SK-N-SH treated with all-trans-retinoic acid at 6 μM for 48 hours (cell line): Measurements from ENCODE around the gene INSR.
"Not testable (repeated sequence)": the region's sequence is repeated elsewhere in the genome, so short reads cannot be mapped to it uniquely, and the experiment has no call there.

Source experiments
- ATAC-seq: fragments of 200-7000 bp; cut with Tn5 transposase; 3 replicates; pipeline ENCODE4 v1.9.1; 2020; ENCODE audit warnings: mild to moderate bottlenecking, moderate library complexity
- ARNTL ChIP-seq: fragments of 450-650 bp; formaldehyde crosslinking; IDR thresholded peaks from 2 replicates; pipeline ENCODE4 v1.5.0; 2020; ENCODE audit warnings: low read depth, mild to moderate bottlenecking, moderate library complexity, borderline replicate concordance
- BACH2 ChIP-seq: fragments of 250-450 bp; sonication (Bioruptor Pico); IDR thresholded peaks from 2 replicates; pipeline ENCODE4 v1.9.0; 2021; ENCODE audit warnings: mild to moderate bottlenecking, borderline replicate concordance
- CSDC2 ChIP-seq: fragments of 250-450 bp; sonication (Bioruptor Pico); IDR thresholded peaks from 2 replicates; pipeline ENCODE4 v1.5.0; 2020; ENCODE audit warnings: mild to moderate bottlenecking, moderate library complexity
- ESRRG ChIP-seq: fragments of 250-450 bp; sonication (Bioruptor Pico); IDR thresholded peaks from 2 replicates; pipeline ENCODE4 v1.6.1; 2021; ENCODE audit warnings: mild to moderate bottlenecking
- ISL1 ChIP-seq: fragments of 250-450 bp; sonication (Bioruptor Pico); IDR thresholded peaks from 2 replicates; pipeline ENCODE4 v2.1.2; 2022; ENCODE audit warnings: mild to moderate bottlenecking, moderate library complexity
- OSR1 ChIP-seq: fragments of 250-450 bp; sonication (Bioruptor Pico); IDR thresholded peaks from 2 replicates; pipeline ENCODE4 v1.8.0; 2022; ENCODE audit warnings: moderate library complexity, mild to moderate bottlenecking, inconsistent platforms
- PATZ1 ChIP-seq: fragments of 250-450 bp; sonication (Bioruptor Pico); IDR thresholded peaks from 2 replicates; pipeline ENCODE4 v1.8.0; 2020; ENCODE audit warnings: mild to moderate bottlenecking, moderate library complexity, borderline replicate concordance
- PPARA ChIP-seq: fragments of 250-450 bp; sonication (Bioruptor Pico); IDR thresholded peaks from 2 replicates; pipeline ENCODE4 v1.5.0; 2020; ENCODE audit warnings: mild to moderate bottlenecking, borderline replicate concordance
- RARB ChIP-seq: fragments of 250-450 bp; sonication (Bioruptor Pico); IDR thresholded peaks from 2 replicates; pipeline ENCODE4 v1.8.0; 2021; ENCODE audit warnings: mild to moderate bottlenecking, moderate library complexity
- SNAI2 ChIP-seq: fragments of 250-450 bp; sonication (Bioruptor Pico); IDR thresholded peaks from 2 replicates; pipeline ENCODE4 v1.5.0; 2020; ENCODE audit warnings: mild to moderate bottlenecking, moderate library complexity
- TCF4 ChIP-seq: fragments of 250-450 bp; sonication (Bioruptor Pico); IDR thresholded peaks from 2 replicates; pipeline ENCODE4 v1.8.0; 2021; ENCODE audit warnings: mild to moderate bottlenecking, moderate library complexity, borderline replicate concordance
- TOX ChIP-seq: fragments of 250-450 bp; sonication (Bioruptor Pico); IDR thresholded peaks from 2 replicates; pipeline ENCODE4 v1.8.0; 2021; ENCODE audit warnings: mild to moderate bottlenecking, moderate library complexity, borderline replicate concordance
- ZC3H10 ChIP-seq: fragments of 250-450 bp; sonication (Bioruptor Pico); IDR thresholded peaks from 2 replicates; pipeline ENCODE4 v1.5.1; 2021; ENCODE audit warnings: mild to moderate bottlenecking, moderate library complexity
- ZFP30 ChIP-seq: fragments of 450-650 bp; formaldehyde crosslinking; IDR thresholded peaks from 2 replicates; pipeline ENCODE4 v1.5.0; 2022; ENCODE audit warnings: mild to moderate bottlenecking, moderate library complexity
- ZNF565 ChIP-seq: fragments of 450-650 bp; formaldehyde crosslinking; conservative IDR thresholded peaks from 2 replicates; pipeline ENCODE4 v1.5.0; 2020; ENCODE audit warnings: low read depth, mild to moderate bottlenecking, moderate library complexity
- ZNF70 ChIP-seq: fragments of 450-650 bp; formaldehyde crosslinking; IDR thresholded peaks from 2 replicates; pipeline ENCODE4 v1.5.0; 2020; ENCODE audit warnings: mild to moderate bottlenecking, moderate library complexity
- ZNF8 ChIP-seq: fragments of 450-650 bp; formaldehyde crosslinking; IDR thresholded peaks from 2 replicates; pipeline ENCODE4 v1.5.0; 2020; ENCODE audit warnings: mild to moderate bottlenecking, moderate library complexity
- TF ChIP-seq, protein P1 (sequence below): fragments of 250-450 bp; sonication (Bioruptor Pico); IDR thresholded peaks from 2 replicates; pipeline ENCODE4 v1.5.0; 2020; ENCODE audit warnings: mild to moderate bottlenecking, moderate library complexity
- TF ChIP-seq, protein P2 (sequence below): fragments of 250-450 bp; sonication (Bioruptor Pico); IDR thresholded peaks from 2 replicates; pipeline ENCODE4 v1.5.1; 2020; ENCODE audit warnings: low read depth, mild to moderate bottlenecking, moderate library complexity
- TF ChIP-seq, protein P3 (sequence below): fragments of 250-450 bp; sonication (Bioruptor Pico); IDR thresholded peaks from 2 replicates; pipeline ENCODE4 v1.5.1; 2021; ENCODE audit warnings: mild to moderate bottlenecking, moderate library complexity

INSR gene

GRCh38 chr19:7227735-7228134, 66.5 kb downstream of the INSR start (continued):
- TF ChIP-seq, protein P1, sequence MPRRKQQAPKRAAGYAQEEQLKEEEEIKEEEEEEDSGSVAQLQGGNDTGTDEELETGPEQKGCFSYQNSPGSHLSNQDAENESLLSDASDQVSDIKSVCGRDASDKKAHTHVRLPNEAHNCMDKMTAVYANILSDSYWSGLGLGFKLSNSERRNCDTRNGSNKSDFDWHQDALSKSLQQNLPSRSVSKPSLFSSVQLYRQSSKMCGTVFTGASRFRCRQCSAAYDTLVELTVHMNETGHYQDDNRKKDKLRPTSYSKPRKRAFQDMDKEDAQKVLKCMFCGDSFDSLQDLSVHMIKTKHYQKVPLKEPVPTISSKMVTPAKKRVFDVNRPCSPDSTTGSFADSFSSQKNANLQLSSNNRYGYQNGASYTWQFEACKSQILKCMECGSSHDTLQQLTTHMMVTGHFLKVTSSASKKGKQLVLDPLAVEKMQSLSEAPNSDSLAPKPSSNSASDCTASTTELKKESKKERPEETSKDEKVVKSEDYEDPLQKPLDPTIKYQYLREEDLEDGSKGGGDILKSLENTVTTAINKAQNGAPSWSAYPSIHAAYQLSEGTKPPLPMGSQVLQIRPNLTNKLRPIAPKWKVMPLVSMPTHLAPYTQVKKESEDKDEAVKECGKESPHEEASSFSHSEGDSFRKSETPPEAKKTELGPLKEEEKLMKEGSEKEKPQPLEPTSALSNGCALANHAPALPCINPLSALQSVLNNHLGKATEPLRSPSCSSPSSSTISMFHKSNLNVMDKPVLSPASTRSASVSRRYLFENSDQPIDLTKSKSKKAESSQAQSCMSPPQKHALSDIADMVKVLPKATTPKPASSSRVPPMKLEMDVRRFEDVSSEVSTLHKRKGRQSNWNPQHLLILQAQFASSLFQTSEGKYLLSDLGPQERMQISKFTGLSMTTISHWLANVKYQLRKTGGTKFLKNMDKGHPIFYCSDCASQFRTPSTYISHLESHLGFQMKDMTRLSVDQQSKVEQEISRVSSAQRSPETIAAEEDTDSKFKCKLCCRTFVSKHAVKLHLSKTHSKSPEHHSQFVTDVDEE (CRISPR knock-in tag): no peak
- TF ChIP-seq OSR1 (CRISPR knock-in tag) (no peak), SNAI2 (CRISPR knock-in tag) (no peak), ARNTL (no peak), ZNF565 (CRISPR knock-in tag) (no peak), BACH2 (CRISPR knock-in tag) (no peak), ZNF70 (CRISPR knock-in tag) (no peak), ESRRG (CRISPR knock-in tag) (no peak)

DNA sequence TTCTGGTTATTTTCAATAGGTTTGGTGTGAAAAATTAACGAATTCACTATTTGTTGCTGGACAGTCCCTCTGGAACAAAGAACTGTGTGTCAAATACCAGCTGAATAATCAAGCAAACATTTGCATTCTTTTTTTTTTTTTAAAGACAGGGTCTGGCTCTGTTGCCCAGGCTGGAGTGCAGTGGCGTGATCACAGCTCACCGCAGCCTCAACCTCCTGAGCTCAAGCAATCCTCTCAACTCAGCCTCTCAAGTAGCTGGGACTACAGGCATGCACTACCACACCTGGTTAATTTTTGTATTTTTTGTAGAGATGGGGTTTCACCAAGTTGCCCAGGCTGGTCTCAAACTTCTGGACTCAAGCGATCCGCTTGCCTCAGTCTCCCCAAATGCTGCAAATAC, 67.1 kb downstream of the INSR start:
- ATAC-seq: not testable (repeated sequence)

GRCh38 chr19:7226739-7227138, 67.5 kb downstream of the INSR start:
- no peak for TF ChIP-seq ZC3H10
- no peak for TF ChIP-seq BACH2 (CRISPR knock-in tag)
- TF ChIP-seq, protein P2, sequence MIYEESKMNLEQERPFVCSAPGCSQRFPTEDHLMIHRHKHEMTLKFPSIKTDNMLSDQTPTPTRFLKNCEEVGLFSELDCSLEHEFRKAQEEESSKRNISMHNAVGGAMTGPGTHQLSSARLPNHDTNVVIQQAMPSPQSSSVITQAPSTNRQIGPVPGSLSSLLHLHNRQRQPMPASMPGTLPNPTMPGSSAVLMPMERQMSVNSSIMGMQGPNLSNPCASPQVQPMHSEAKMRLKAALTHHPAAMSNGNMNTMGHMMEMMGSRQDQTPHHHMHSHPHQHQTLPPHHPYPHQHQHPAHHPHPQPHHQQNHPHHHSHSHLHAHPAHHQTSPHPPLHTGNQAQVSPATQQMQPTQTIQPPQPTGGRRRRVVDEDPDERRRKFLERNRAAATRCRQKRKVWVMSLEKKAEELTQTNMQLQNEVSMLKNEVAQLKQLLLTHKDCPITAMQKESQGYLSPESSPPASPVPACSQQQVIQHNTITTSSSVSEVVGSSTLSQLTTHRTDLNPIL: no peak
- no peak for TF ChIP-seq TCF4 (CRISPR knock-in tag)
- TF ChIP-seq PATZ1 (CRISPR knock-in tag): no peak
- no peak for TF ChIP-seq PPARA (CRISPR knock-in tag)
- no peak for TF ChIP-seq ESRRG (CRISPR knock-in tag)
- no peak for TF ChIP-seq ZFP30 (CRISPR knock-in tag)
- TF ChIP-seq, protein P3, sequence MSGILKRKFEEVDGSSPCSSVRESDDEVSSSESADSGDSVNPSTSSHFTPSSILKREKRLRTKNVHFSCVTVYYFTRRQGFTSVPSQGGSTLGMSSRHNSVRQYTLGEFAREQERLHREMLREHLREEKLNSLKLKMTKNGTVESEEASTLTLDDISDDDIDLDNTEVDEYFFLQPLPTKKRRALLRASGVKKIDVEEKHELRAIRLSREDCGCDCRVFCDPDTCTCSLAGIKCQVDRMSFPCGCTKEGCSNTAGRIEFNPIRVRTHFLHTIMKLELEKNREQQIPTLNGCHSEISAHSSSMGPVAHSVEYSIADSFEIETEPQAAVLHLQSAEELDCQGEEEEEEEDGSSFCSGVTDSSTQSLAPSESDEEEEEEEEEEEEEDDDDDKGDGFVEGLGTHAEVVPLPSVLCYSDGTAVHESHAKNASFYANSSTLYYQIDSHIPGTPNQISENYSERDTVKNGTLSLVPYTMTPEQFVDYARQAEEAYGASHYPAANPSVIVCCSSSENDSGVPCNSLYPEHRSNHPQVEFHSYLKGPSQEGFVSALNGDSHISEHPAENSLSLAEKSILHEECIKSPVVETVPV (CRISPR knock-in tag): no peak
- no peak for TF ChIP-seq ZNF565 (CRISPR knock-in tag)
- TF ChIP-seq, protein P1 (CRISPR knock-in tag): no peak
- no peak for TF ChIP-seq CSDC2 (CRISPR knock-in tag)
- no peak for TF ChIP-seq ISL1 (CRISPR knock-in tag)
- TF ChIP-seq OSR1 (CRISPR knock-in tag): no peak
- no peak for TF ChIP-seq ARNTL
- TF ChIP-seq, all 23 proteins: peak for 0
- ATAC-seq: no peak

DNA sequence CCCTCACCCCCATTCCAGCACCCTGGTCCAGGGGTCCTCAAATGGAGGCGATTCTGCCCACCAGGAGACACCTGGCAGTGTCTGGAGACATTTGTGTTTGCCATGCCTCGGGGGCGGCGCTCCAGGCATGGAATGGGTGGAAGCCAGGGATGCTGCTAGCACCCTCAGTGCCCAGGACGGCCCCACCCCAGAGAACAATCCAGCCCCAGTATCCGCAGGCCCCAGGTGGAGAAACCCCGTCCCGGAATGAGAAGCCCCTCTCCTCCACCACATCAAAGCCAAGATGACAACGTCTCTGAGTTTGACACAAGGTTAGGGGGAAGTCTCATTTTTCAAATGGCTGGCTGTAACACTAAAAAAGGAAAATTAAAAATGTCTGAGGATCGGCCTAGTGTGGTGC, 68.5 kb downstream of the INSR start:
- ATAC-seq: no peak
- no peak for TF ChIP-seq ZFP30 (CRISPR knock-in tag)
- no peak for TF ChIP-seq ZC3H10
- no peak for TF ChIP-seq RARB (CRISPR knock-in tag)
- no peak for TF ChIP-seq ISL1 (CRISPR knock-in tag)
- no peak for TF ChIP-seq CSDC2 (CRISPR knock-in tag)
- no peak for TF ChIP-seq ZNF565 (CRISPR knock-in tag)
- TF ChIP-seq PATZ1 (CRISPR knock-in tag): no peak
- TF ChIP-seq ESRRG (CRISPR knock-in tag): no peak
- TF ChIP-seq ARNTL: no peak
- TF ChIP-seq TOX (CRISPR knock-in tag): no peak
- no peak for TF ChIP-seq ZNF8 (CRISPR knock-in tag)
- TF ChIP-seq, protein P1 (CRISPR knock-in tag): no peak
